A549 (cell line): ENCODE results near the gene RCCD1.

ENCODE experiments used
- CHD2 ChIP-seq: fragments of 150-350 bp; IDR thresholded peaks from 2 replicates; pipeline ENCODE4 v1.6.1; 2014; ENCODE audit warnings: low read length; ENCODE audit not compliant: partially characterized antibody
- CTCF ChIP-seq: fragments of >200 bp; sonication (Bioruptor Twin); formaldehyde crosslinking; IDR thresholded peaks from 3 replicates; pipeline ENCODE4 v1.5.1; 2016
- HEYL ChIP-seq: fragments of 250-450 bp; sonication (Bioruptor Pico); IDR thresholded peaks from 2 replicates; pipeline ENCODE4 v1.8.0; 2021; ENCODE audit warnings: mild to moderate bottlenecking, moderate library complexity
- JUN ChIP-seq, 2 experiments: fragments of >200 bp; sonication (Bioruptor Twin); formaldehyde crosslinking; IDR thresholded peaks; 2 replicates in 1 of 2; 3 replicates in 1 of 2; pipeline ENCODE4 v1.6.1; 2016 to 2017
- JUNB ChIP-seq: fragments of >200 bp; sonication (Bioruptor Twin); formaldehyde crosslinking; IDR thresholded peaks from 2 replicates; pipeline ENCODE4 v1.6.1; 2016
- KDM1A ChIP-seq: fragments of 200-600 bp; sonication (generic); IDR thresholded peaks from 2 replicates; pipeline ENCODE4 v1.6.1; 2016; ENCODE audit warnings: low read depth, mild to moderate bottlenecking
- PHF8 ChIP-seq: fragments of 200-600 bp; sonication (generic); IDR thresholded peaks from 2 replicates; pipeline ENCODE4 v1.6.1; 2016; ENCODE audit warnings: low read depth, mild to moderate bottlenecking, antibody characterized with exemption, moderate library complexity, borderline replicate concordance
- POLR2A ChIP-seq: IDR thresholded peaks from 2 replicates; pipeline ENCODE4 v1.6.1; 2012; ENCODE audit warnings: mild to moderate bottlenecking, low read length
- RAD21 ChIP-seq, 2 experiments: fragments of >200 bp in 1 of 2; sonication (Bioruptor Twin) in 1 of 2; formaldehyde crosslinking in 1 of 2; IDR thresholded peaks in 1 of 2; conservative IDR thresholded peaks in 1 of 2; 2 replicates in 1 of 2; 3 replicates in 1 of 2; pipeline ENCODE4 v1.6.1; 2012 to 2018; ENCODE audit warnings: inconsistent platforms in 1 of 2
- RFX5 ChIP-seq: fragments of 450-650 bp; IDR thresholded peaks from 2 replicates; pipeline ENCODE4 v1.7.1; 2014; ENCODE audit warnings: antibody characterized with exemption, mild to moderate bottlenecking, moderate library complexity
- SMC3 ChIP-seq: fragments of >200 bp; sonication (Bioruptor Twin); formaldehyde crosslinking; IDR thresholded peaks from 3 replicates; pipeline ENCODE4 v1.6.1; 2018; ENCODE audit warnings: inconsistent platforms
- ZSCAN20 ChIP-seq: fragments of 250-450 bp; sonication (Bioruptor Pico); IDR thresholded peaks from 2 replicates; pipeline ENCODE4 v1.8.0; 2022; ENCODE audit warnings: mild to moderate bottlenecking, moderate library complexity

GRCh38 chr15:90954712-90955623, at the start of gene RCCD1:
- TF ChIP-seq RAD21 (conservative IDR thresholded peaks at IDR 0.05 in 1 of 2, IDR thresholded peaks at IDR 0.05 in 1 of 2) = no peak
- peak; percentile 87 to 95 for TF ChIP-seq JUN (IDR thresholded peaks at IDR 0.05)
- no peak for TF ChIP-seq JUNB
- no peak; the same call in 1 of the 2 replicates for TF ChIP-seq KDM1A
- no peak for TF ChIP-seq CTCF
- TF ChIP-seq POLR2A = peak; percentile 88
- no peak for TF ChIP-seq HEYL
- TF ChIP-seq ZSCAN20 = no peak
- no peak for TF ChIP-seq SMC3
- no peak for TF ChIP-seq CHD2
- peak; percentile 66; the same call in 1 of the 2 replicates for TF ChIP-seq RFX5
- TF ChIP-seq PHF8 = peak; percentile 96
